SKM-1 treated with dmso at 0.1 percent for 144 hours (cell line): ENCODE data around the gene GRM6.

Experiments used
- DNase-seq: peaks from one replicate; lab custom pipeline; 2025; ENCODE audit not compliant: unreplicated experiment; lab: John Stamatoyannopoulos, UW

The GRM6 gene

DNA sequence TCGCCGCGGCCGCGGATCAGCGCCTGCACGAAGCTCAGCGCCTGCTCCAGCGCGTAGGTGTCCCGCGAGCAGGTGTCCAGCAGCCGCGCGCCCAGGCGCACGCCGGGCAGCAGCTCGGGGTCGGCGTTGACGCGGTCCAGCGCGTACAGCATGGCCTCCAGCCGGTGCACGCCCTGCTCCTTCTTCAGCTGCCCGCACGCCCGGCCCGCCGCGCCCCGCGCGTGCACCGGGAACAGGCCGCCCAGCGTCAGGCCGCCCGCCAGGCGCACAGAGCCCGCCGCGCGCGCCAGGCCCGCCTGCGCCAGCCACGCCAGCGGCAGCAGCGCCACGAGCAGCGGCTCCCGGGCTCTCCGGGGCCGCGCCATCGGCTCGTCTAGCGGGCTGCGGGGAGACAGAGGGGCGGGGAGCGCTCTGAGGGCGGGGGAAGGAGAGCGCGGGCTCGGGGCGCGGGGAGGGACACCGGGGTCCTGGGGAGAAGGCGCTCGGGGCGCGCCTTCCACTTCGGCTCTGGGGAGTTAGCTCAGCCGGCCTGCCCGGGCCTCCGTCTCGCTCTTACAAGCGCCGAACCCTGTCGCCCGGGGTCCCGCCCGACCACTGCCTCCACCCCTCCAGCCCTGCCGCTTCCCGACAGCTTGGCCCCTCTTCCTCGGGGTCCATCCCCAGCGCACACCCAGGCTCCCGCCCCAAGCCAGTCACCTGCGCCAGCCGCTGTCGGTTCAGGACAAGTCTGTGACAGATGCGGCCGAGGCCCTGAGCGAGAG lies at the start of gene GRM6:
Gene GRM6 (minus strand): TSS at position 741 of the 761 bp plus-strand sequence. CDS start 376 bp downstream, at position 365.
- DNase-seq, result no peak

DNA sequence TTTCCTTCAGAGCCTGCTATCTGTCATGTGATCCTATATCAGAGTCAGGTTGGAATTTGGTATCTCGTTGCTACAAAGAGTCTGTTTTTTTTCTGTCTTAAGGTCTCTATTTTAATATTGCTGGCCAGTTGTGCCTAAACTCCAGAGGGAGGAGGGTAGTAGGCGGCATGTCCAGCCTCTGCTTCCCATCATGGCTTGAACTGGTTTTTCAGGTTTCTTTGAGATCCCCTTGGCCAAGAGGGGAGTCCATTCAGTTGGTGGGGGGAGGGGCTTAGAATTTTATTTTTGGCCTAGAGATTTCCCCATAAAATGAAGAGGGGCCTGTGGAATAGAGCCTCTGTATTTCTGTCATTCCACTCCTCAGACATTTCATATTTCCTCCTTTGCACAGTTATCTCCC lies 49.6 kb upstream of the GRM6 start:
- no peak for DNase-seq

DNA sequence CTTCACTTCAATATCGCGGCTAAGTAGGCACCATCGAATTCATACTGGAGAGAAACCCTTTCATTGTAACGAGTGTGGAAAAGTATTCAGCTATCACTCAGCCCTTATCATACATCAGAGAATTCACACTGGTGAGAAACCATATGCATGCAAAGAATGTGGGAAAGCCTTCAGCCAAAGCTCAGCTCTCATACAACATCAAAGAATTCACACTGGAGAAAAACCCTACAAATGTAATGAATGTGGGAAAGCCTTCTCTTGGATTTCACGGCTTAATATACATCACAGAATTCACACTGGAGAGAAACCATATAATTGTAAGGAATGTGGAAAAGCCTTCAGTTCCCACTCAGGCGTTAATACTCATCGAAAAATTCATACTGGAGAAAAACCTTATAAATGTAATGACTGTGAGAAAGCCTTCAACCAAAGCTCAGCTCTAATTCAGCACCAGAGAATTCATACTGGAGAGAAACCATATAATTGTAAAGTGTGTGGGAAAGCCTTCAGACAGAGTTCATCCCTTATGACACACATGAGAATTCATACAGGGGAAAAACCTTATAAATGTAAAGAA lies 38.0 kb upstream of the GRM6 start:
- no peak for DNase-seq

GRCh38 chr5:179023528-179024189 lies 28.5 kb upstream of the GRM6 start, which contains the start of gene ZNF879:
TSS of gene ZNF879 (plus strand) at chr5:179023804. CDS start at chr5:179025005, 1,201 bp downstream.
- DNase-seq, result peak; percentile 91

- peak; percentile 1 for DNase-seq
Observed at GRCh38 chr5:179008667-179009066, 13.5 kb upstream of the GRM6 start.

- DNase-seq, result no peak
Observed at GRCh38 chr5:179006564-179006963, 11.4 kb upstream of the GRM6 start.

GRCh38 chr5:178998441-178998840 lies 3.3 kb upstream of the GRM6 start:
- DNase-seq, result no peak

DNA sequence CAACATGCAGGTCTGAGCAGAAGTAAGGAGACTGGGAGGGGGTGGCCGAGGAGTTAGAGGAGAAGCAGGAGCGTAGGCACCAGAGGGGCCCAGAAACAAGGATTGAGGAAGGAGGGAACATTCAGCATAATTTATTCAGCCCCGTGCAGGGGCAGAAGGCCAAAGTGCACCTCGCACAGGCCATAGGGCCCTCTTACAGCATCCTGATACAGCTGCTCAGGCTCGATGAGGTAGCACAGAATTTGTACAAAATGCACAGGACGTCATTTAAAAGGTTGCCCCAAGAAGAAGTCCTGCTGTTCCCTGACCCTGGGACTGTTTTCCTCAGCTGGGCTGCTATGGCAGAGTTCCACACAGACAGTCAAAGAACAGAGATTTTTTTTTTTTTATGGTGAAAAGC lies 2.1 kb upstream of the GRM6 start:
- no peak for DNase-seq

GRCh38 chr5:178996156-178996555 lies 1.0 kb upstream of the GRM6 start:
- DNase-seq, result no peak

GRCh38 chr5:178995341-178995690 lies 196 bp upstream of the GRM6 start:
- no peak for DNase-seq

GRCh38 chr5:178993955-178994579 lies 1.1 kb downstream of the GRM6 start:
- DNase-seq, result no peak

- DNase-seq, result no peak
Observed at GRCh38 chr5:178993236-178993765, 1.8 kb downstream of the GRM6 start.

DNA sequence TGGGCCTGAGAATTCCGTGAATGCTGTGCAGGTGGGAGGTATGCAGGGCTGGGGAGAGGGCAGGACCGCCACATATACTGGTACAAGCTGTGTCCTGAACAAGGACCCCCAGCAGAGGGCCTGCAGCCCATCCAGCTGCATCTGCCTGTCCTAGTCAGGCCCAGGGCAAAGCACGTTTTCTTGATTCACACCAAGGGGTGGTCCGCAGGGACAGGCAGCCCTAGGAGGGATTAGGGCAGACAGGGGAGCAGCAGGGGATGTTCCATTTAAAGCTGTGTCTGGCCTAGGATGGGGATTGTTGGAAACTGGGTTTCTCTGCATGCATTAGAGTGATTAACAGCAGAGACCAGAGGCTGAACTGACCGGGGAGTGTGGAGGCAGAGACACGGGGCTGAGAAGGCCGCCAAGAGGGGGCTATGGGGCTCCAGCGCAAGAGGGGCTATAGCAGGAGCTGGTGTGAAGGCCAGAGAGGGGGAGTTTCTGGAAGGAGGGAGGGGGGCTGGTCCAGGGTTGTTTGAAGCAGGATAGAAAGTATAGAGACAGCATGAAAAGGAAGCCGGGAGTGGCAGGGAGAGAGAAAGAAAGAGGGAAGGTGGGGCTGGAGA lies 2.7 kb downstream of the GRM6 start:
- DNase-seq, result no peak

DNA sequence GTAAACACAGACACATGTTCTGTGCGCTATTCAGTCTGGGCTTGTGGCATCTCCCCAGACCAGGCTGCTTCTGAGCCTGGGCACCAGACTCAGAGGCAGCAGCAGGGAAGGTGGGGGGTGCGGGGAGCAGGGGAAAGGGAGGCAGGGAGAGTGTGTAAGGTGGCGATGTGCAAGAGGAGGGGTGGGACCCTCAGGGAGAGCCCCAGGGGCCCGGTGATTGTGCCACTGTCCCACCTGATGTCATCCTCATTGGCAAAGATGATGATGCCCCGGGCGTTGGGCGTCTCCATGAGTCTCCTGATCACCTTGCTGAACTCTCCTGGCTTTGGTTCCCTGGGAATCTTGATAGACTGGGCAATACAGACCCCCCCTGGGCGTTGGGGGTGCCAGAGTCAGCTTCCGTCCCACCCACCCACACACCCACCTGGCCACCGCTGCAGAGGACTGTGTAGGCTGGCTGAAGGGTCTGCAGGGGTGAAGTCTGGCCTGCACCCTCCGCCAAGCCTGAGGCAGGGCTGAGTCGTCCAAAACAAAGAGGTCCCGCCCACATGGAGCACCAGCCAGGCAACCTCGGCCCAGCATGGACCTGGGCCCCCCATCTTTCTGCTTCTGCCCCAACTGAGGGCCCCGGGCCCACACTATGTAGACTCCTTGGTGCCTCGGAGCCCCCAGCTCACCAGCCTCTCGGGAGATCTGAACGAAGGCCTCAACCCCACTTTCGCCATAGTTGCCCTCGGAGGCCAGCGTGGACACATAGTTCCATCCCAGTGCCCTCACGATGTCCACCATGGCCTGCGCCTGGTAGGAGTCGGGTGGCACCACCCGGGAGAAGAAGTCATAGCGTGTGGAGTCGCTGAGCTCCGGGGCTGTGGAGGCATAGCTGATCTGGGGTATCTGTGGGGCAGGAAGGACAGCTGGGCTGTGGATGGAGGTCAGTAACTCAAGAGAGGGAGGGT lies 3.7 kb downstream of the GRM6 start:
- no peak for DNase-seq

DNA sequence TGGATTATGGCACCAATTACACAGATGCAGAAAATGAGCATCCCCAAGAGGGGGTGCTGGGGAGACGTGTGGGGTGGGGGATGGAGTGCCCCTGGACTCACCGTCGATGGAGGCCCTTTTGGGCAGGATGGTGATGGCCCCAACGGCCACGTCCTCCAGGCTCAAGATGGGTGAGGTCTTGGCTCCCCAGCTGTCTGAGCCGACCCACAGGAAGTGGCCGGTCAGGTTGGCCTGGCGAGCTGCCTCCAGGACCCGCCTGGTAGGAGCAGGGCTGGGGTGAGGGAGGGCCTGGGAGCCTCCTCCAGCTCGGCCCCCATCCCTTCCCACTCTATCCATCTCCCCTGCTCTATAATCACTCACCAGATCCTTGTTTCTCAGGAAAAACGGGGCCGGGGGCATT lies 4.6 kb downstream of the GRM6 start:
- no peak for DNase-seq

DNA sequence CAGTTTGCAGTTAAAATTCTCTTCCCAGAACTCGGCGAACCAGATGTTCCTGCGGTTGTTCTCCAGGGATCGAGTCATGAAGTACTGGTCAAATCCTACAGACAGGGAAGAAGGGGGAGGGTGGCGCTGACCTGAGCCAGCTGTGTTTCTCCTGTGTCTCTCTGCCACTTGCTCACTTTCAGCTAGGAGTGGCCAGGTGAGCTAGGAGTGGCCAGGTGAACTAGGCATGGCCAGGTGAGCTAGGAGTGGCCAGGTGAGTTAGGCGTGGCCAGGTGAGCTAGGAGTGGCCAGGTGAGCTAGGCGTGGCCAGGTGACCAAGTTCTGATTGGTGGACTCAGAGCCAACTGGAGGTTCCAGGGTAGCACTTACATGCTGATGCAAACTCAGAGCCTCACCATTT lies 5.8 kb downstream of the GRM6 start:
- no peak for DNase-seq

DNA sequence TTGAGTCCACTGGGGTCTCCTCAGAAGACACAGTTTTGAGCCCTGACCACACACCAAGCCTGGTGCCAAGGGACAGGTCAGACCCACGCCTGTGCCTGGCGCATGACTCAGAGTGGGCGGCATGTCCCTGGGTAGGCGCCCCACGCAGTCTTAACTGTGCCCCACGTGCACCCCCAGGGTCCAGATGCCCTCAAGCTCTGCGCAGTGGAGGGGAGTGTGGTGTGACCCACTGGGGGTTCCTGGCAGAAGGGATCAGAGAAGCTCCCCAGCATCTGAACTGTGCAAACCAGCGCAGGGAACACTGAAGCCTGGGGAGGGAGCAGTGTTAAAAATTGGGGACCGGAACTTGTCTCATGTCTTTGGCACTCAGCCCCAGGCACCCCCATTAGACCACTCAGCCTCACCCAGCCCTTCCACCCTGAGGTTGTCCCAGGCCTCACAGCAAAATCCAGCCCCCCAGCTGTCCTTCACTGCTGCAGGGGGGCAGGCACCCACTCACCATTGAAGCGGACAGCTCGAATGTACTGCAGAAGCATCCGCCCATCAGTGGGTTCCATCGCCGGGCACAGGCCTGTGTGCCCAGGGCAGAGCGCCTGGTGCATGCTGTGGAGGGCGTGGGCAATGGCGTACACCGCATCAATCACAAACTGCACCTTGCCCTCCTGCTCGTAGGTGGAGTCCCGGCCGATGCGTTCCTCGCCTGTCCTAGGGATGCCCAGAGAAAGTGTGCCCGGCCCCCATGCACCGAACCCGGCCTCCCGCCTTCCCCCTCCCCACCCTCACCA lies 6.5 kb downstream of the GRM6 start:
- DNase-seq, result no peak

- DNase-seq, result no peak
Observed at GRCh38 chr5:178986326-178986960, 8.7 kb downstream of the GRM6 start.
